Measurements from ENCODE around the gene PGC.

PGC gene

GRCh38 chr6:41694815-41695526 lies 52.2 kb downstream of the PGC start:
- DNase-seq, result peak; percentile 21

GRCh38 chr6:41693281-41694240 lies 53.6 kb downstream of the PGC start:
- DNase-seq, result no peak

GRCh38 chr6:41692730-41693129 lies 54.5 kb downstream of the PGC start:
- no peak for DNase-seq

GRCh38 chr6:41692080-41692675 lies 55.0 kb downstream of the PGC start:
- no peak for DNase-seq

GRCh38 chr6:41691426-41692079 lies 55.6 kb downstream of the PGC start:
- DNase-seq, result no peak

GRCh38 chr6:41690541-41691330 lies 56.5 kb downstream of the PGC start:
- no peak for DNase-seq

- DNase-seq, result peak; percentile 50
Measured at GRCh38 chr6:41689171-41690008, 57.8 kb downstream of the PGC start.

GRCh38 chr6:41688256-41688965 lies 58.8 kb downstream of the PGC start:
- DNase-seq, result no peak

GRCh38 chr6:41687501-41688175 lies 59.6 kb downstream of the PGC start:
- DNase-seq, result no peak
